Testis (tissue), 2 donors: ENCODE results near the gene PPP1R9A.

Experiments
- POLR2A ChIP-seq: fragments of 450-650 bp; IDR thresholded peaks from one replicate; pipeline ENCODE4 v1.6.1; 2017; ENCODE audit warnings: antibody characterized with exemption, mild to moderate bottlenecking, moderate library complexity
- TF ChIP-seq, protein P1 (sequence below), 3 experiments: fragments of 450-650 bp in 2 of 3; fragments of 200-600 bp in 1 of 3; sonication (generic) in 1 of 3; IDR thresholded peaks; one replicate each; pipeline ENCODE4 v1.5.1; 2016 to 2019; ENCODE audit warnings: antibody characterized with exemption in 3 of 3, mild to moderate bottlenecking in 2 of 3, moderate library complexity in 1 of 3

DNA sequence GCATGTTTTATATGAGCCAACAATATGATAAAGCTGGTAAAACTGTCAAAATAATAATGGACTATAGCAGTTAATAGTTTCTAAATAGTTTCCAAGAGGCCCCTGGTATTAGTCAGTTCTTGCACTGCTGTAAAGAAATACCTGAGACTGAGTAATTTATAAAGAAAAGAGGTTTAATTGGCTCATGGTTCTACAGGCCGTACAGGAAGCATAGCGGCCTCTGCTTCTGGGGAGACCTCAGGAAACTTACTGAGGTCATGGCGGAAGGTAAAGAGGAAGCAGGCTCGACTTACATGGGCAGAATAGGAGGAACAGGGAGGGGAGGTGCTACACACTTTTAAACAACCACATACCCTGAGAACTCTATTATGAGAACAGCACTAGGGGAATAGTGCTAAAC, 104.6 kb downstream of the PPP1R9A start:
- TF ChIP-seq, protein P1, sequence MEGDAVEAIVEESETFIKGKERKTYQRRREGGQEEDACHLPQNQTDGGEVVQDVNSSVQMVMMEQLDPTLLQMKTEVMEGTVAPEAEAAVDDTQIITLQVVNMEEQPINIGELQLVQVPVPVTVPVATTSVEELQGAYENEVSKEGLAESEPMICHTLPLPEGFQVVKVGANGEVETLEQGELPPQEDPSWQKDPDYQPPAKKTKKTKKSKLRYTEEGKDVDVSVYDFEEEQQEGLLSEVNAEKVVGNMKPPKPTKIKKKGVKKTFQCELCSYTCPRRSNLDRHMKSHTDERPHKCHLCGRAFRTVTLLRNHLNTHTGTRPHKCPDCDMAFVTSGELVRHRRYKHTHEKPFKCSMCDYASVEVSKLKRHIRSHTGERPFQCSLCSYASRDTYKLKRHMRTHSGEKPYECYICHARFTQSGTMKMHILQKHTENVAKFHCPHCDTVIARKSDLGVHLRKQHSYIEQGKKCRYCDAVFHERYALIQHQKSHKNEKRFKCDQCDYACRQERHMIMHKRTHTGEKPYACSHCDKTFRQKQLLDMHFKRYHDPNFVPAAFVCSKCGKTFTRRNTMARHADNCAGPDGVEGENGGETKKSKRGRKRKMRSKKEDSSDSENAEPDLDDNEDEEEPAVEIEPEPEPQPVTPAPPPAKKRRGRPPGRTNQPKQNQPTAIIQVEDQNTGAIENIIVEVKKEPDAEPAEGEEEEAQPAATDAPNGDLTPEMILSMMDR (IDR thresholded peaks at IDR 0.05) = no peak
- no peak for TF ChIP-seq POLR2A
